GM23338 (cell line): ENCODE data around the gene C1orf21. TPM values are rescaled to one million over a fixed set of nuclear protein-coding genes. Genes with fewer than 3 reads are reported as not detected.

Source experiments
- CREB1 ChIP-seq: fragments of 250-450 bp; sonication (Bioruptor Pico); IDR thresholded peaks from 2 replicates; pipeline ENCODE4 v1.5.0; 2020; ENCODE audit warnings: low read depth, mild to moderate bottlenecking, moderate library complexity
- EZH2 ChIP-seq: fragments of 200-600 bp; sonication (generic); IDR thresholded peaks from one replicate; pipeline ENCODE4 v1.8.0; 2017; ENCODE audit warnings: antibody characterized with exemption, mild to moderate bottlenecking, low read depth; ENCODE audit not compliant: unreplicated experiment
- EZH2phosphoT487 ChIP-seq: fragments of 200-600 bp; sonication (generic); IDR thresholded peaks from one replicate; pipeline ENCODE4 v1.8.1; 2018; ENCODE audit warnings: antibody characterized with exemption; ENCODE audit not compliant: unreplicated experiment
- JUNB ChIP-seq: IDR thresholded peaks from one replicate; pipeline ENCODE4 v1.6.1; 2016; ENCODE audit warnings: antibody characterized with exemption; ENCODE audit not compliant: unreplicated experiment
- NANOG ChIP-seq: IDR thresholded peaks from 2 replicates; pipeline ENCODE4 v1.6.1; 2016; ENCODE audit warnings: antibody characterized with exemption, borderline replicate concordance
- ZNF331 ChIP-seq: fragments of 250-450 bp; sonication (Bioruptor Pico); IDR thresholded peaks from 2 replicates; pipeline ENCODE4 v1.5.0; 2020; ENCODE audit warnings: low read depth, mild to moderate bottlenecking, moderate library complexity
- ZNF462 ChIP-seq: fragments of 250-450 bp; sonication (Bioruptor Pico); IDR thresholded peaks from 2 replicates; pipeline ENCODE4 v1.5.0; 2020; ENCODE audit warnings: mild to moderate bottlenecking, moderate library complexity
- polyA plus RNA-seq: library from polyadenylated mRNA; unstranded; fragments of >200 nt; fragmentation: Nextera tagmentation; extraction: Ambion mirVana; gene quantifications from 2 replicates; pipeline ENCODE4 v1.2.1, GENCODE V29; 2016
- total RNA-seq: library from RNA; depleted of rRNA; stranded (reverse); fragments of >200 nt; shearing (Covaris generic); gene quantifications from 2 replicates; pipeline ENCODE4 v1.2.3, GENCODE V29; 2014
- TF ChIP-seq, protein P1 (sequence below), 2 experiments: fragments of 200-600 bp in 1 of 2; sonication (generic) in 1 of 2; conservative IDR thresholded peaks; 2 replicates each; pipeline versions ENCODE4 v1.5.1 to v1.6.1; 2016 to 2017; ENCODE audit warnings: antibody characterized with exemption in 2 of 2, low read depth in 2 of 2, mild to moderate bottlenecking in 2 of 2, moderate library complexity in 1 of 2

The C1orf21 gene
- total and polyA plus RNA-seq, 2 experiments from 2014 or later, result 28.0 to 40.4 TPM

- peak; percentile 98 for TF ChIP-seq ZNF462 (CRISPR knock-in tag)
- TF ChIP-seq EZH2, result no peak
- TF ChIP-seq NANOG, result no peak
- TF ChIP-seq EZH2phosphoT487, result no peak
- no peak for TF ChIP-seq CREB1 (CRISPR knock-in tag)
- TF ChIP-seq ZNF331 (CRISPR knock-in tag), result no peak
- TF ChIP-seq, protein P1, sequence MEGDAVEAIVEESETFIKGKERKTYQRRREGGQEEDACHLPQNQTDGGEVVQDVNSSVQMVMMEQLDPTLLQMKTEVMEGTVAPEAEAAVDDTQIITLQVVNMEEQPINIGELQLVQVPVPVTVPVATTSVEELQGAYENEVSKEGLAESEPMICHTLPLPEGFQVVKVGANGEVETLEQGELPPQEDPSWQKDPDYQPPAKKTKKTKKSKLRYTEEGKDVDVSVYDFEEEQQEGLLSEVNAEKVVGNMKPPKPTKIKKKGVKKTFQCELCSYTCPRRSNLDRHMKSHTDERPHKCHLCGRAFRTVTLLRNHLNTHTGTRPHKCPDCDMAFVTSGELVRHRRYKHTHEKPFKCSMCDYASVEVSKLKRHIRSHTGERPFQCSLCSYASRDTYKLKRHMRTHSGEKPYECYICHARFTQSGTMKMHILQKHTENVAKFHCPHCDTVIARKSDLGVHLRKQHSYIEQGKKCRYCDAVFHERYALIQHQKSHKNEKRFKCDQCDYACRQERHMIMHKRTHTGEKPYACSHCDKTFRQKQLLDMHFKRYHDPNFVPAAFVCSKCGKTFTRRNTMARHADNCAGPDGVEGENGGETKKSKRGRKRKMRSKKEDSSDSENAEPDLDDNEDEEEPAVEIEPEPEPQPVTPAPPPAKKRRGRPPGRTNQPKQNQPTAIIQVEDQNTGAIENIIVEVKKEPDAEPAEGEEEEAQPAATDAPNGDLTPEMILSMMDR (conservative IDR thresholded peaks at IDR 0.05; ENCODE audit: low read depth in 2 of 2), result no peak
- no peak for TF ChIP-seq JUNB
Measured at GRCh38 chr1:184486761-184487445, 100.1 kb downstream of the C1orf21 start (continued).
